Cardiac septum (tissue), 1 donor: ENCODE results near the gene OSMR. TPM values are rescaled to one million over a fixed set of nuclear protein-coding genes. Genes with fewer than 3 reads are reported as not detected.
"Not testable (repeated sequence)": the region's sequence is repeated elsewhere in the genome, so short reads cannot be mapped to it uniquely, and the experiment has no call there.

Experiments
- DNase-seq: peaks from one replicate; pipeline ENCODE4 v3.0.0-alpha.2; 2020; ENCODE audit warnings: low spot score
- intact Hi-C: fragments of 100-400 bp; cut with DNase I; formaldehyde crosslinking; loops from one replicate; pipeline ENCODE4 v1.14.0; 2022
- total RNA-seq: library from RNA; stranded (reverse); fragmentation: NEBNext Ultra II Directional; extraction: Animal tissue kit (Norgen Biotek cat#: 25700); gene quantifications from one replicate; pipeline ENCODE4 v1.2.1, GENCODE V29; 2021
- donor health status: DM: no; HTN: no; CAD: no.

Gene OSMR
- total RNA-seq, 1 donor from 2014 or later, result 19.9 TPM

DNA sequence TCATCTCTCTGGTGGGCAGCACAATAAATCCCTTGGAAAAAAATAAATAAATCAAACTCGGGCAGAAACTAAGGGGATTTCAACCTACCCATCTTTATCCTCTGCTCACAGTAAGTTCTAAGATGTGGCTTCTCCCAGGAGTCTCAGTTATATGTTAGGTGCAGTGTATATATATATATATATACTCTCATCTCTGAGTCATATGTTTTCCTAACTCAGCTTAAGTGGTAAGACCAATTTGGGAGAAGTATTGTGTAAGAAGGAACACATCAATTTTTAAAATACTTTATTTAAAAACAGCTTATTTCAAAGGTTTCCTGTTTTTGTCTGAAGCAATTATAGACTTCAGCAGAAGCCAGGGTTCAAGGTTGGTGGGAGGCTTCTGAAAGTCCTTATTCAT lies 20.3 kb upstream of the OSMR start:
- intact Hi-C loops, result no loop called here
- DNase-seq, result no peak

- intact Hi-C loops, result no loop called here
- DNase-seq, result no peak
Observed at GRCh38 chr5:38827525-38827924, 18.3 kb upstream of the OSMR start.

GRCh38 chr5:38830521-38831051 lies 15.2 kb upstream of the OSMR start:
- no peak for DNase-seq
- intact Hi-C loops, result loop anchor here (5.0 kb wide), 1 partner anchor 92 kb away; no protein-coding TSS in a partner anchor

GRCh38 chr5:38831117-38831516 lies 14.7 kb upstream of the OSMR start:
- no peak for DNase-seq
- intact Hi-C loops, result loop anchor here (5.0 kb wide), 1 partner anchor 91 kb away; no protein-coding TSS in a partner anchor

- intact Hi-C loops, result loop anchor here (5.0 kb wide), 1 partner anchor 90 kb away; no protein-coding TSS in a partner anchor
- DNase-seq, result no peak
Observed at GRCh38 chr5:38831909-38832308, 13.9 kb upstream of the OSMR start.

- DNase-seq, result no peak
- intact Hi-C loops, result loop anchor here (5.0 kb wide), 1 partner anchor 89 kb away; no protein-coding TSS in a partner anchor
Observed at GRCh38 chr5:38832810-38833209, 13.0 kb upstream of the OSMR start.

- intact Hi-C loops, result no loop called here
- no peak for DNase-seq
Observed at GRCh38 chr5:38835887-38836286, 9.9 kb upstream of the OSMR start.

DNA sequence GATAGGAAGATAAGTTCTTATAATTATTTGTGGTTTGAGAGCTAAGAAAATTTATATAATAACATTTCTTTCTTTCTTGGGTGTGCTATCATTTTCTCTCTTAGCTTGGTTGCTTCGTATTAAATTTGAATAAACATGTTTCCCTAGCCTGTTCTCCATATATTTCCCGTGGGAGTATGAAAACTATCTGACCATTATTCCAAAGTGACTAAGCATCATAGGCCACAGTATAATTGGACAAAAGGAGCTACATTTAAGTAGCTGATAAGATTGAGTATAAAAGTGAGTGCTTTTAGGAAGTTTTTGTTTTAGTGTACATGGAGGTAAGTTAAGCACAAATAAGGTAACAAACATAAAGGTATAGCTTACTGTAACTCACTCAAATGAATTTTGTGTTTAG lies 8.4 kb upstream of the OSMR start:
- intact Hi-C loops, result no loop called here
- DNase-seq, result no peak

GRCh38 chr5:38837932-38838331 lies 7.9 kb upstream of the OSMR start:
- DNase-seq, result no peak
- intact Hi-C loops, result no loop called here

DNA sequence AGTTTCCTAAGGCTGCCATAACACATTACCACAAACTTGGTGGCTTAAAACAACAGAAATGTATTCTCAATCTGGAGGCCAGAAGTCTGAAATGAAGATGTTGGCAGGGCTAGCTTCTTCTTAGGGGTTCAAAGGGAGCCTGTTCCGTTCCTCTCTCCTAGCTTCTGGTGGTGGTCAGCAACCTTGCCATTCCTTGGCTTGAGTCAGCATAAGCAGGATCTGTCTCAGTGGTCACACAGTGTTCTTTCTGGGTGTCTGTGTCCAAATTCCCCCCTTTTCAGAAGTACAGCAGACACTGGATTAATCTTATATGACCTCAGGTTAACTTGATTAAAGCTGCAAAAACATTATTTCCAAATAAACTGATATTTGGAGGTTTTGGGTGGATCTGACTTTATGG lies 2.1 kb upstream of the OSMR start:
- DNase-seq, result no peak
- intact Hi-C loops, result loop anchor here (10.0 kb wide), 1 partner anchor 231 kb away; the partner anchor contains the start of gene RICTOR

DNA sequence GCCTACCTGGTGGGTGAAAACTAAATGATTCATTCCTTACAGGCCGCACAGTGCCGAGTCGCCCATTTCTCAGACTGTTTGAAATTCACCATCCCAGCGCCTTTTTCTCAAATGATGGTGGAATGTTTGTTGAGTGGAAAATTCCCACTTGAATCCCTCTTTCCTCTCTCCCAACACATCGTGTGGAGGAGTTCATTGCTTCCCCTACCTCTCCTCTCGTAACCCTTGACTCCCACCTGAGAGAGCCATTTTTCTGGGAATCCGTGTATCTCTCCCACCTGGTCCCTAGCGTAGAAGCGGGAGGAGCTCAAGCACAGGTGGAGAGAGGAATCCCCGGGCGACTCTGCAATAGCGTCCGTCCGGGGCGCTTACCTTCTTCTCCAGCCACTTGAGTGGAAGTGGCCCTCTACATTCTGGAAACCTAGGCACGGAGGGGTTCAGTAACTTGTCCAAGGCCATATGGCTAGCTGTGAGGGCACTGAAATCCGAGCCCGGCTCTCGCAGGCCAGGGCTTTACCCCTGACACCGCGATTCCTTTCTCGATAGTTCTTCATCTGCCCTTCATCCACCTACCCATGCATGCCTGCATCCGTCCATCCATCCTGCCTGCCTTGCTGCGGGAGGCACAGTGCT lies 683 bp downstream of the OSMR start:
- intact Hi-C loops, result loop anchor here (10.0 kb wide), 1 partner anchor 228 kb away; the partner anchor contains the start of gene RICTOR
- DNase-seq, result no peak

- no peak for DNase-seq
- intact Hi-C loops, result loop anchor here (10.0 kb wide), 1 partner anchor 227 kb away; the partner anchor contains the start of gene RICTOR
Observed at GRCh38 chr5:38847559-38848347, 1.9 kb downstream of the OSMR start.

GRCh38 chr5:38848637-38849036 lies 2.8 kb downstream of the OSMR start:
- intact Hi-C loops, result loop anchor here (10.0 kb wide), 1 partner anchor 226 kb away; the partner anchor contains the start of gene RICTOR

GRCh38 chr5:38851640-38852039 lies 5.8 kb downstream of the OSMR start:
- DNase-seq, intact Hi-C loops: not testable (repeated sequence)

More at GRCh38 chr5:38848637-38849036, 2.8 kb downstream of the OSMR start:
- DNase-seq, result no peak

DNA sequence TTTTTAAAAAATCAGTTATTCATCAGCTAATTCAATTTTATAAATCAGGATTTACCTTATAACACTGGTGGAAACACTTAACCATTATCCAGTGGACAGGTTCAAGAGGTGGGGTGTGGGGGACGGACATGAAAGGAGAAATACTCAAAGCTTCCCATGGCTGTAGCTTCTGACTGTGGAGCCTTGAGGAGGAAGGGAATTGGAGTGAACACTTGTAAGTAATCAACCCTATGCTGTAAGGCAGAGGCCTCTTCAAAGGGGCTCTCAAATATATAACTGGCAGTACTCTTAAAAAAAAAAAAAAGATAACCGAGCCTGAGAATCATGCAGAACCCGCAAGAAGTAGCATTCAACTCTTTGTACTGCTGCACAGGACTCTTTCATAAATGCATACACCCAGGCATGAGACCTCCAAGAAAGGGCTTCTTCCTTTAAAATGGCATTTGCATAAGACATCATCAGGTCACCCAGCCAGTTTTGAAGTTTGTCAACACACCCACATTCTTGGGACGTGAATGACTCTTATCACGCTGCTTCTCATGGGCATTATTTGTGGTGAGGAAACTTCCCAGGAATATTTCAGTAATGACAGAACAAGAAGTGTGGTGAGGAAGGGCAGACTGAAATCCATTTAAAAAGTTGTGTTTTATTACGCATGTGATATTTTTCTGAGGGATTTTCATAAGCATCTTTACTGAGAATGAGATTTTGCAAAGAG lies 8.1 kb downstream of the OSMR start:
- intact Hi-C loops, result no loop called here
- no peak for DNase-seq

DNA sequence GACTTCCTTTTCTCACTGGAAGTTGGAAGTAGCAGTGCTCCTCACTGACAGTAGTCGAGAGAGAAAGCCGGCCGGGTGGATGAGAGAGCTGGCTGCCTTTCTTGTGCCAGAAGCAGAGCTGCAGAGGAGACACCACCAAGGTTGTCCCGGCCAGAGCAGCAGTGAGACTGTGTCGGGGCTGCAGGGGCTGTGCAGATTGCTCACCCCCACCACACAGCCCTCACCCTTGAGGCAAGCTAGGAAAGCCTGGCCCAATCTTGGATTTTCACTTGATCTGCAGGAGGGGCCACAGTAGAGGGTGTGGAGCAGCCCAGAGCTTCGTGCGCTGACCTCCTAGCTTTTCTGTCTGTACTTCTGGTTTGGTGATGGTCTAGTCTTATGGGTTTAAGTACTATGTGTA lies 9.1 kb downstream of the OSMR start:
- DNase-seq, result no peak
- intact Hi-C loops, result no loop called here

DNA sequence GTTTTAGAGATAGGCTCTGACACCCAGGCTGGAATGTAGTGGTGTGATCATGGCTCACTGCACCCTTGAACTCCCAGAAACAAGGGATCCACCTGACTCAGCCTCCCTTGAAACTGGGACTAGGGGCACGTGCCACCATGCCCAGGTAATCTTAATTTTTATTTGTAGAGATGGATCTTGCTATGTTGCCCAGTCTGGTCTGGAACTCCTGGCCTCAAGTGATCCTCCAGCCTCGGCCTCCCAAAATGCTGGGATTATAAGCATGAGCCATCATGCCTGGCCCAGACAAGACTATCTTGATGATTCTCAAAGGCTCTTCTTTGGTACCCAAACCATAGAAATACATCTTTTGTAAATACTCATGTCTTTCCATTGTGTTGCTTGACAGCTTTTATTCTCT lies 10.8 kb downstream of the OSMR start:
- intact Hi-C loops, result no loop called here
- DNase-seq, result no peak

- intact Hi-C loops, result no loop called here
- no peak for DNase-seq
Observed at GRCh38 chr5:38858839-38859238, 13.0 kb downstream of the OSMR start.

DNA sequence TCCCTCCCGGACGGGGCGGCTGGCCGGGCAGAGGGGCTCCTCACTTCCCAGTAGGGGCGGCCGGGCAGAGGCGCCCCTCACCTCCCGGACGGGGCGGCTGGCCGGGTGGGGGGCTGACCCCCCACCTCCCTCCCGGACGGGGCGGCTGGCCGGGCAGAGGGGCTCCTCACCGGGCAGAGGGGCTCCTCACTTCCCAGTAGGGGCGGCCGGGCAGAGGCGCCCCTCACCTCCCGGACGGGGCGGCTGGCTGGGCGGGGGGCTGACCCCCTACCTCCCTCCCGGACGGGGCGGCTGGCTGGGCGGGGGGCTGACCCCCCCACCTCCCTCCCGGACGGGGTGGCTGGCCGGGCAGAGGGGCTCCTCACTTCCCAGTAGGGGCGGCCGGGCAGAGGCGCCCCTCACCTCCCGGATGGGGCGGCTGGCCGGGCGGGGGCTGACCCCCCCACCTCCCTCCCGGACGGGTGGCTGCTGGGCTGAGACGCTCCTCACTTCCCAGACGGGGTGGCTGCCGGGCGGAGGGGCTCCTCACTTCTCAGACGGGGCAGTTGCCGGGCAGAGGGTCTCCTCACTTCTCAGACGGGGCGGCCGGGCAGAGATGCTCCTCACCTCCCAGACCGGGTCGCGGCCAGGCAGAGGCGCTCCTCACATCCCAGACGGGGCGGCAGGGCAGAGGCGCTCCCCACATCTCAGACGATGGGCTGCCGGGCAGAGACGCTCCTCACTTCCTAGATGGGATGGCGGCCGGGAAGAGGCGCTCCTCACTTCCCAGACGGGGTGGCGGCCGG lies 16.4 kb downstream of the OSMR start:
- DNase-seq, intact Hi-C loops: not testable (repeated sequence)
